Mesenchymal stem cell (in vitro differentiated cells and primary cell): ENCODE measurements around the gene TRMU.

Experiments
- DNase-seq: peaks from one replicate; pipeline ENCODE4 v3.0.0-alpha.2; 2013
- H2AFZ ChIP-seq: one replicate; pipeline ENCODE4 v1.6.1; 2013; ENCODE audit warnings: low read depth, mild to moderate bottlenecking, control low read depth, inconsistent platforms, low read length, moderate library complexity
- H2AK5ac ChIP-seq: 2 replicates; pipeline ENCODE4 v1.6.1; 2013; ENCODE audit warnings: low read length, moderate library complexity, mild to moderate bottlenecking, inconsistent platforms; ENCODE audit not compliant: severe bottlenecking
- H2BK120ac ChIP-seq: one replicate; pipeline ENCODE4 v1.6.1; 2013; ENCODE audit warnings: low read depth, mild to moderate bottlenecking, inconsistent platforms, low read length, moderate library complexity
- H2BK12ac ChIP-seq, 2 experiments: one replicate each; pipeline ENCODE4 v1.6.1; 2013; ENCODE audit warnings: inconsistent platforms in 2 of 2, low read length in 2 of 2, mild to moderate bottlenecking in 2 of 2, moderate library complexity in 2 of 2, control low read depth in 1 of 2
- H2BK15ac ChIP-seq: one replicate; pipeline ENCODE4 v1.6.1; 2013; ENCODE audit warnings: mild to moderate bottlenecking, low read depth, inconsistent platforms; ENCODE audit not compliant: poor library complexity, severe bottlenecking
- H2BK5ac ChIP-seq: 2 replicates; pipeline ENCODE4 v1.6.1; 2013; ENCODE audit warnings: low read depth, mild to moderate bottlenecking, low read length, control low read depth, inconsistent platforms; ENCODE audit not compliant: poor library complexity, severe bottlenecking
- H3K14ac ChIP-seq, 2 experiments: one replicate each; pipeline ENCODE4 v1.6.1; 2013; ENCODE audit warnings: inconsistent platforms in 2 of 2, low read length in 2 of 2, control low read depth in 1 of 2, mild to moderate bottlenecking in 1 of 2, moderate library complexity in 1 of 2
- H3K18ac ChIP-seq, 2 experiments: one replicate each; pipeline ENCODE4 v1.6.1; 2013; ENCODE audit warnings: inconsistent platforms in 2 of 2, low read length in 2 of 2, control low read depth in 1 of 2, low read depth in 1 of 2, mild to moderate bottlenecking in 1 of 2
- H3K23ac ChIP-seq, 2 experiments: one replicate each; pipeline ENCODE4 v1.6.1; 2013; ENCODE audit warnings: inconsistent platforms in 2 of 2, low read length in 2 of 2, mild to moderate bottlenecking in 2 of 2, moderate library complexity in 2 of 2, control low read depth in 1 of 2
- H3K27ac ChIP-seq: 2 replicates; pipeline ENCODE4 v1.5.1; 2013; ENCODE audit warnings: mild to moderate bottlenecking, moderate library complexity, low read length, control low read depth, inconsistent platforms; ENCODE audit not compliant: poor library complexity, severe bottlenecking
- H3K27me3 ChIP-seq, 2 experiments: 2 replicates each; pipeline versions ENCODE4 v1.6.1 to v1.7.0; 2013; ENCODE audit warnings: low read length in 2 of 2, mild to moderate bottlenecking in 2 of 2, moderate library complexity in 2 of 2, control low read depth in 1 of 2, inconsistent platforms in 1 of 2; ENCODE audit not compliant: control insufficient read depth in 1 of 2, insufficient read depth in 1 of 2
- H3K36me3 ChIP-seq, 2 experiments: 2 replicates each; pipeline versions ENCODE4 v1.6.1 to v1.7.0; 2013; ENCODE audit warnings: low read length in 2 of 2, control low read depth in 1 of 2, inconsistent platforms in 1 of 2, low read depth in 1 of 2, mild to moderate bottlenecking in 1 of 2; ENCODE audit not compliant: insufficient read depth in 2 of 2, control insufficient read depth in 1 of 2
- H3K4ac ChIP-seq, 2 experiments: one replicate each; pipeline ENCODE4 v1.6.1; 2013; ENCODE audit warnings: inconsistent platforms in 2 of 2, low read length in 2 of 2, mild to moderate bottlenecking in 2 of 2, moderate library complexity in 2 of 2, control low read depth in 1 of 2, low read depth in 1 of 2
- H3K4me1 ChIP-seq: 2 replicates; pipeline ENCODE4 v1.6.1; 2013; ENCODE audit warnings: low read depth, low read length, control low read depth; ENCODE audit not compliant: control insufficient read depth, insufficient read depth
- H3K4me2 ChIP-seq: 2 replicates; pipeline ENCODE4 v1.6.1; 2013; ENCODE audit warnings: low read length, mild to moderate bottlenecking, inconsistent platforms; ENCODE audit not compliant: poor library complexity, severe bottlenecking
- H3K4me3 ChIP-seq, 2 experiments: 2 replicates each; pipeline versions ENCODE4 v1.5.1 to v1.7.0; 2013; ENCODE audit warnings: low read length in 2 of 2, mild to moderate bottlenecking in 2 of 2, control low read depth in 1 of 2, low read depth in 1 of 2; ENCODE audit not compliant: insufficient read depth in 1 of 2
- H3K79me1 ChIP-seq: replicated peaks from 2 replicates; pipeline ENCODE4 v1.6.1; 2013; ENCODE audit warnings: mild to moderate bottlenecking, control low read depth, low read length, inconsistent platforms; ENCODE audit not compliant: poor library complexity, severe bottlenecking
- H3K9ac ChIP-seq: 2 replicates; pipeline ENCODE4 v1.7.0; 2013; ENCODE audit warnings: mild to moderate bottlenecking, low read length, moderate library complexity
- H3K9me3 ChIP-seq: 2 replicates; pipeline ENCODE4 v1.7.0; 2013; ENCODE audit warnings: mild to moderate bottlenecking, low read length; ENCODE audit not compliant: control insufficient read depth
- H4K8ac ChIP-seq: one replicate; pipeline ENCODE4 v1.6.1; 2013; ENCODE audit warnings: inconsistent platforms, mild to moderate bottlenecking, low read length, moderate library complexity
- H4K91ac ChIP-seq: one replicate; pipeline ENCODE4 v1.6.1; 2013; ENCODE audit warnings: mild to moderate bottlenecking, low read length, inconsistent platforms
- WGBS: methylation state at CpG from one replicate; pipeline ENCODE4 v1.1.7; 2013; ENCODE audit warnings: mixed read lengths; 5-methylcytosine and 5-hydroxymethylcytosine counted together

Gene TRMU

DNA sequence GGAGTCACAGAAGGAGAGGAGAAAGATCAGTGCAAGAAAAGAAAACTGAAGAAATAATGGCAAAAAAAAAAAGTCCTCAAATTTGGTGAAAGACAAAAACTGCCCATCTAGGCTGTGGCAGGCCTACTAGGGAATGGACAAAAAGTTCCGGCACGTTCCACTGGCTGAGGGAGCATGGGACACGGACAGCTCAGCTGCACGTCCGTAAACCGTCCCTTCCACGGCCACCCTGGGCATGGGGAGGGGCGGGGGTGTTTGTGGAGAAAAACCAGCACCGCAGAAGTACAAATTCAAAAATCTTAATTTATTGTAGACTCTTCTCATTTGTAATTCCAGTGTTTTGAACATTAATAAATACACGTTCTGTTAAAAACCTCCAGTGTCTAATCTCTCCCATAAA is 25.4 kb downstream of the TRMU start:
- H2AFZ ChIP-seq = no peak overlapping the region
- no peak overlapping the region for H2BK15ac ChIP-seq
- peaks cover 12 to 80% of the 10 kb centered on the region in 2 experiments for H3K36me3 ChIP-seq
- no peak overlapping the region for H2BK120ac ChIP-seq
- H3K27me3 ChIP-seq = peaks cover 0 to 33% of the 10 kb centered on the region in 2 experiments
- no peak overlapping the region for H3K4me2 ChIP-seq
- no peak overlapping the region for H4K91ac ChIP-seq
- no peak overlapping the region for H4K8ac ChIP-seq
- no peak overlapping the region for H3K4me3 ChIP-seq
- peaks cover 4% of the 10 kb centered on the region for H3K79me1 ChIP-seq
- H2BK5ac ChIP-seq = no peak overlapping the region
- no peak overlapping the region for H3K18ac ChIP-seq
- no peak overlapping the region for H2AK5ac ChIP-seq
- DNase-seq = no peak
- no peak overlapping the region for H3K4ac ChIP-seq
- H3K23ac ChIP-seq = no peak overlapping the region
- no peak overlapping the region for H3K9ac ChIP-seq
- WGBS = 92% methylated on average over 7 of the region's 10 CpGs
- H3K14ac ChIP-seq = no peak overlapping the region
- H3K4me1 ChIP-seq = peaks cover 5% of the 10 kb centered on the region
- H2BK12ac ChIP-seq = no peak overlapping the region
- no peaks in the 10 kb centered on the region for H3K9me3 ChIP-seq
- H3K27ac ChIP-seq = no peak overlapping the region

DNA sequence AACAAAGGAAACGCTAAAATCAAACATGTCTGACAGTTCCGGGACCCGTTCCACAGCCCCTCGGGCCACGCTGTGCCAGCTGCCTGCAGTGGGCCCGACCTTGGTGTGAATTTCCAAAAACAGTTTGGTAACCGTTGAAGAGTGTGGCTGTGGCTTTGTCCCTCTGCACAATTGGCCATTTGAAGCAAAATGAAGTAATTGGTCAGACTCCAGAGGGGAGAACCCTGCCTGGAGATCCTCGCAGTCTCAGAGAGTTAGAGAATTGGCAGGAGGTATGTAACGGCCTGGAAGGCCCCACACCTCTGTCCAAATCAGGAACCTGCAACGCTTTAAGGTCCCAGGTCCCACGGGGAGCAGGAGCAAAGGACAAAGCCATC is 26.3 kb downstream of the TRMU start:
- no peak overlapping the region for H3K14ac ChIP-seq
- no peak overlapping the region for H3K4ac ChIP-seq
- H3K27me3 ChIP-seq = peaks cover 0 to 38% of the 10 kb centered on the region in 2 experiments
- no peak overlapping the region for H2BK12ac ChIP-seq
- no peak overlapping the region for H2AK5ac ChIP-seq
- no peak overlapping the region for H2BK15ac ChIP-seq
- H3K18ac ChIP-seq = no peak overlapping the region
- H3K4me2 ChIP-seq = no peak overlapping the region
- DNase-seq = no peak
- H3K4me3 ChIP-seq = no peak overlapping the region
- peaks cover 5% of the 10 kb centered on the region for H3K4me1 ChIP-seq
- 85% methylated on average over 11 of the region's 11 CpGs for WGBS
- no peak overlapping the region for H4K91ac ChIP-seq
- peaks cover 6 to 78% of the 10 kb centered on the region in 2 experiments for H3K36me3 ChIP-seq
- H2BK120ac ChIP-seq = no peak overlapping the region
- H4K8ac ChIP-seq = no peak overlapping the region
- no peak overlapping the region for H2BK5ac ChIP-seq
- H3K23ac ChIP-seq = no peak overlapping the region
- H3K9me3 ChIP-seq = no peaks in the 10 kb centered on the region
- peaks cover 1% of the 10 kb centered on the region for H3K79me1 ChIP-seq
- no peak overlapping the region for H3K9ac ChIP-seq
- no peak overlapping the region for H3K27ac ChIP-seq
- H2AFZ ChIP-seq = no peak overlapping the region

DNA sequence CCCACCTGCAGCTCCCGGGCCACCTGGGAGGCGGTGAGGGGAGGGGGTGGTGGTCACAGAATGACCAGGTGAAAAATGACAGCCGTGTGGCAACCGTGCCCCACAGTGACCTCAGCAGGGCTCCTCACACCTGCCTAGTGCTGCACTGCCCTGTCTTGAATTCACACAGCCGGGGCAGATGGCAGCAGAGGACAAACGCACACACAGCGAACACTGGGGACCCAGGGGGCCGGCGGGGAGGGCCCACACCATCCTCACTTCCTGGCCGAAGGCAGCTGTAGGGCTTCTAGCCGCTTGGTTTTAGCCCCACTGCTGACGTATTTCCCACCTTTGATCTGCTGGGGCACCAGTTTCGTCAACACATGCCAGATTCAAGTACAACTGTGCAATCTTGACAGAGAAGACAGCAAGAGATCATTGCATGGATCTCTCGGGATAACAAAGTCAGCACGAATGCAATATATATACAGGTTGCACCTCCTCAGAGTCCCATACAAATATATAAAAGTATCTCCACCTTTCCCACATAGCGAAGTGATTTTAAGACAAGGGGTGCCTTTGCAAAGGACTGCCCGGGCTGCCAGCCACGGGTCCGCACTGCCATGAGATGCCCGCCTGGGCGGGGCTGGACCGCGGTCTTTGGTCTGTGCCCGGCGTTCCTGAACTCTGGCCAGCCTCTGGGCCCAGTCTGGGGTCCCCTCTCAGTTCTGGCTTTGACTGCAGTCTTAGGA is 26.9 kb downstream of the TRMU start:
- Histone ChIP-seq H2BK5ac (no peak overlapping the region), H3K27me3 (peaks cover 0 to 43% of the 10 kb centered on the region in 2 experiments), H3K23ac (no peak overlapping the region), H3K4me2 (no peak overlapping the region), H3K9me3 (no peaks in the 10 kb centered on the region), H4K8ac (no peak overlapping the region), H3K79me1 (no peaks in the 10 kb centered on the region), H2BK12ac (no peak overlapping the region), H3K4me3 (no peak overlapping the region), H2AK5ac (no peak overlapping the region), H3K4ac (no peak overlapping the region), H2BK120ac (no peak overlapping the region), H4K91ac (no peak overlapping the region), H3K27ac (no peak overlapping the region), H3K36me3 (peaks cover 2 to 78% of the 10 kb centered on the region in 2 experiments), H3K4me1 (peaks cover 5% of the 10 kb centered on the region), H2BK15ac (peak overlapping the region; percentile 8), H2AFZ (no peak overlapping the region), H3K14ac (no peak overlapping the region), H3K18ac (no peak overlapping the region), H3K9ac (no peak overlapping the region)
- DNase-seq = no peak
- WGBS = 82% methylated on average over 25 of the region's 25 CpGs

- Histone ChIP-seq H3K27ac (no peak overlapping the region), H2AFZ (no peak overlapping the region), H2BK5ac (no peak overlapping the region), H2AK5ac (no peak overlapping the region), H3K27me3 (peaks cover 0 to 49% of the 10 kb centered on the region in 2 experiments), H2BK12ac (no peak overlapping the region), H3K9ac (no peak overlapping the region), H3K4me1 (peaks cover 9% of the 10 kb centered on the region), H3K4me3 (no peak overlapping the region), H3K18ac (no peak overlapping the region), H3K4ac (no peak overlapping the region), H2BK120ac (no peak overlapping the region), H3K23ac (no peak overlapping the region), H3K36me3 (peaks cover 0 to 75% of the 10 kb centered on the region in 2 experiments), H2BK15ac (no peak overlapping the region), H3K4me2 (no peak overlapping the region), H3K9me3 (no peaks in the 10 kb centered on the region), H4K8ac (no peak overlapping the region), H3K79me1 (no peaks in the 10 kb centered on the region), H3K14ac (no peak overlapping the region), H4K91ac (no peak overlapping the region)
- no peak for DNase-seq
- WGBS = 94% methylated on average over 15 of the region's 15 CpGs
Observed at GRCh38 chr22:46362934-46363515, 27.5 kb downstream of the TRMU start.
